SIG-M5 (cell line): ENCODE measurements around the gene TCP11L2.
"Not testable (repeated sequence)": the region's sequence is repeated elsewhere in the genome, so short reads cannot be mapped to it uniquely, and the experiment has no call there.

Experiments
- DNase-seq: peaks from one replicate; lab custom pipeline; 2025; lab: John Stamatoyannopoulos, UW

TCP11L2 gene

DNA sequence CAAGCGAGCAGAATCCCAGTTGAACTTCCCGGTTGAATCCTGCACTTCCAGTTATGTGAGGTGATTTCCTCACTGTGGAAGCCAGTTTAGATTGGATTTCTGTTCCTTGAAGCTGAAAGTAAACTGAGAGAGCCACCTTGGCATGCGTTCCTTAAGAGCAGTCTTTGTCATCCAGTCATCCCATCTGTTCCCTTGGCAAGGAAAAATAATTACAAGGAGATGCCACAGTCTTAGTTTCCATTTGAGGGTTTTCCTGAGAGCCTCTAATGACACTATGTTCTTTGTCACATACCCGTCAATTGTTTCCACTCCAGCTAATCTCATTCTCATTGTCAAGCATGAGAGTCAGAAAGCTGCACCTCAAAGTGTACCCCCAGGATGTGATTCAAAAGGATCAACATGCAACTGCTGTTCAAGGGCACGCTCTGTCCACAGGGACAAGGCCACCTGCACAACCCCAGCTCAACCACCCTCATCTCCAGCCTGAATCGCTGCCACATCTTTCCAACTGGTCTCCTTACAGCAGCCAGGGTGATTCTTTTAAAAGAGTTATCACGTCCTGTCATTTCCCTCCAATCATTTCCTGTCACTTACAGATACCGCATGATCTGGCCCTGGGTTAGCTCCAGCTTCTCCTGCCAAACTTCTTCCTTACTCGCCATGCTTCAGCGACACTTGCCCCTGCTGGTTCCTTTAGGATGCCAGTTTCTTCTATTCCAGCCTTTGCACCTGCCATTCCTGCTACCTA, 18.0 kb upstream of the TCP11L2 start:
- DNase-seq, result no peak

DNA sequence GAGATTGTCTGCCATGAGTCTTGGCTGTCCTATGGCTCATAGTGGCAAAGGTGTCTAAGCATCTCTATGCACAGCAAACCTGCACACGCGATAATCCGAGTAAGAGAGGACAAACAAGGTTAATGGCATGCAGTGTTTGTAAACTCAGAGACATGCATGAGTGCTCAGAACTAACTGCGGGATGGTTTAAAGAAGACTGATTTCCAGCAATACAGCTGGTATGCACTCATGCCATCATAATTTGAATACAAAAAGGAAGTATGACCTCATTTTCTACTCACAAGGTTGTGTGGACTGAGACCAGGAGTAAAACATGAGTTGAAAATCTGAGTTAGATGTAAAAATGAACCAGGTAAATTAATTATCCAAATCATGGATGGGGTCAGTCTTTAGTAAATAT, 16.6 kb upstream of the TCP11L2 start:
- no peak for DNase-seq

DNA sequence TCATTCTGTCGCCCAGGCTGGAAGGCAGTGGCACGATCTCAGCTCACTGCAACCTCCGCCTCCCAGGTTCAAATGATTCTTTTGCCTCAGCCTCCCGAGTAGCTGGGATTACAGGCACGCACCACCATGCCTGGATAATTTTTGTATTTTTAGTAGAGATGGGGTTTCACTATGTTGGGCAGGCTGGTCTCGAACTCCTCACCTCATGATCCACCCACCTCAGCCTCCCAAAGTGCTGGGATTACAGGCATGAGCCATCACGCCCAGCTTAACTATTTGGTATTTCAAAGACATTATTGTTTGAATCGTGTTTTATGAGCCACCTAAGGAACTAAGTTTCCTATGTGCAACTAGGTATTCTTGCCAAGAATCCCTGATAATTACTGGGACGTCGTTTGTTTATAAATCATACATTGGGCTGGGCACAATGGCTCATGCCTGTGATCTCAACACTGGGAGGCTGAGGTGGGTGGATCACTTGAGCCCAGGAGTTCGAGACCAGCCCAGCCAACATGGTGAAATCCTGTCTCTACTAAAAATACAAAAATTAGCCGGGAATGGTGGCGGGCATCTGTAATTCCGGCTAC, 15.9 kb upstream of the TCP11L2 start:
- not testable (repeated sequence) for DNase-seq

DNA sequence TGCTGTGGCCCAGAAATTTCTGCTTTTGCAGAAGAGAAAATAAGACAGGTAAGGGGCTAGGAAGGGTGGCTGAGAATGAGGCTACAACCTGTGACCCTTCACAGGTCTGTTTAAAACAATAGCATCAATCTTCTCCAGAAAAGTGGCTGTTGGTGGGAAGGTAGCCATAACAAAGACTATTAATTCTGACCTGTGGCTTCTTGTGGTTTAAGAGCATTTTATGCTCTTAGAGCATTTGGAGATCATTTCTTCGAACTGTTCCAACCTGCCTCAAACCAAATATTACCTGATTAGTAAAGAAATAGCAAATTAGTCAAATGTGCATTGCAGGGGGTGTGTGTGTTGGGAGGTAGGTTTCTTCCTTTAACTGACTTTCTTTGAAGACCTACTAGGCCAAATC, 15.2 kb upstream of the TCP11L2 start:
- no peak for DNase-seq

DNA sequence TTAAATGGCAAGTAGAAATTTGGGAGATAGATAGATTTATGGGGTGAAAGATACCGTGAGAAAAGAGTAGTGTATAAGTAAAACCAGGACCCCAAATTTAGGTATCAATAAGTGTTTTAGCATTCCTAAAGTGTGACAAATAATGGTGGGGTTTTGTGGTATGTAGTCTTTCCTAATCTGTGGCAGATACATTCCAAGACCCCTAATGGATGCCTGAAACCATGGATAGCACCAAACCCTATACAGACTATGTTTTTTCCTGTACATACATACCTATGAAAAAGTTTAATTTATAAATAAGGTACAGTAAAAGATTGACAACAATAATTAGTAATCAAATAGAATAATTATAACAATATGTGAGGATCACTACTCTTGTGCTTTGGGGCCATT, 14.4 kb upstream of the TCP11L2 start:
- no peak for DNase-seq

DNA sequence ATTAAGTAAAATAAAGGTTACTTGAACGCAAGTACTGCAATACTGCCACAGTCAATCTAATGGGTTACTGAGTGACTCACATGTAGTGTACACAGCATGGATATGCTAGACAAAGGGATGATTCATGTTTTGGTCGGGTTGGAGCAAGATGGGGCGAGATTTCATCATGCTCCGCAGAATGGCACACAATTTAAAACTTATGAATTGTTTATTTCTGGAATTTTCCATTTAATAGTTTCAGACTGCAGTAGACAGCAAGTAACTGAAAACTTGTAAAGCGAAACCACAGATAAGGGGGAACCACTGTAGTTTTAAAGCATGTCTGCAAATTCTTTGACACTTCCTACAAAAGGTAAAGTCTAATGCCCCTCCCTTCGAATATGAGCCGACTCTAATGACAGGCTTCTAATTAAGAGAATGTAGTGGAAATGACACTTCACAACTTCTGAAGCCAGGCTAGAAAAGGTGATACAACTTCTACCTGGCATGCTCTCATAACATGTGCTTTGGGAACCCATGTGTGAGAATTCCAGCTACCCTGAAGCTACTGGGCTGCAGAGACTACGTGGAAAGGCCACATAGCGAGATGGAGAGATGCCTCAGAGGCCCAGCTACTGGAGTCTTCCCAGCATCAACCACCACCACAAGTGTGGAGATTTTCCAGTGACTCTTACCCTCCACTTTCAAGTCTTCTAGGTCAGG, 13.9 kb upstream of the TCP11L2 start:
- DNase-seq, result peak; percentile 78

DNA sequence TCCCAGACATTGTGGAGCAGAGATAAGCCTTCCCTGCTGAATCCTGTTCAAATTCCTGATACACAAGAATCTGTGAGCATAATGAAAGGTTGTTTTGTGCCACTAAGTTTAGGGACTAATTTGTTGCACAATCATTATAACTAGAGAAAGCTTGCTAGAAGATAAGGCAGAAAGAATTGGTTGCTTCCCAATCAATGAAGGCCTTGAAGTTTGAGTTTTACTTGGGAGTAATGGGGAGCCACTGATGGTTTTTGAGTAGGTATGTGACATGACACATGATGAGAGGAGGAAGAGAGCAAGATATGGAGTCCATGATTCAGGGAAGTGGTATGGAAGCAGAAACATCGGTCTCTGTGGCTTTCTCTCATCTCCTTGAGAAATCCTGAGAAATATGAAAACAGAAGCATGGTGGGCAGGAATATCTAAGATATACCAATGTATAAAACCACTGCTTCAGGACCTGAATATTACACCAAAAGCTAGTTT, 13.3 kb upstream of the TCP11L2 start:
- DNase-seq, result no peak

DNA sequence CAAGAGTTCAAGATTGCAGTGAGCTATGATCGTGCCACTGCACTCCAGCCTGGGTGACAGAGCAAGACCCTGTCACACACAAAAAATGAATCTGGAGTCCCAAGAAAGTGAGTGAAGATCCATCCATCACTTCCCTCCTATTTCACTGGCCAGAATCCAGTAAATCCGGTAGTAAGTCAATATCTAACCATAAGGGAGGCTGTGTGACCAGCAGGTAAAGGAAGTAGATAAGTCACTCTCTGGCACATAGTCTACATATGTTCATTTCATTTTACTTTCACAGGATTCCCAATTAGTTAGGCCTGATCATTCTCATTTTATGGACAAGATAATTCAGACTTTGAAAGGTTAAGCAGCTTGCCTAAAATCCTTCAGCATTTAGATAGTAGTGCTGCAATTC, 11.9 kb upstream of the TCP11L2 start:
- no peak for DNase-seq

DNA sequence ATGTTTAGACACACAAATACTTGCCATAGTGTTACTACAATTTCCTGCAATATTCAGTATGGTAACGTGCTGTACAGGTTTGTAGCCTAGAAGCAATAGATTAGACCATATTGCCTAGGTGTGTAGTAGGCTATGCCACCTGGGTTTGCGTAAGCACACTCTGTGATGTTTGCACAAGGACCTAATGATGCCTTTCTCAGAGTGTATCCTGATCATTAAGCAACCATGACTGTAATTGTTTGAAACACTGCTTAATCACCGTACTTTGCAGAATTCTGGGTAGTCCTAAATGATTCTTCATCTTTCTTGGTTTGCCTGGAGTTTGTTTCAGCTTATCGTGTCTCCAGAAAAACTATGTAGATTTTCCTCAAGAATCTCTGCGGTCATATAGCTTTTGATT, 11.2 kb upstream of the TCP11L2 start:
- no peak for DNase-seq

DNA sequence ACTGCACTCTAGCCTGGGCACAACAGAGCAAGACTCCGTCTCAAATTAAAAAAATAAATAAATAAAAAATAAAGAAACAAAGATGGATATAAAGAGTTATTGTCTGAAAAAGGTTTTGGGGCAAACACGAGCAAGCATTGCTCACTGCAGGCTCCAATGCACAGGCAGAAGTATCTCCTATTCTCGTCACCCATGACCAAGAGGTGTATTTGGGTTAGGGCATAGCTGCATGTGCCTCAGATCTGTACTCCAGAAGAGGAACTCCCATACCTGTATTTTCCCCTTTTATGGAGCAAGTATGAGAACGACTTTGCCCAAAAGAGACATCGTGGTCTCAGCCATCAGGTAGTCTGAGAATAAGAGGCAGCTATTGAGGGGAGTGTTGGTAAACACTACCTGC, 10.2 kb upstream of the TCP11L2 start:
- no peak for DNase-seq

DNA sequence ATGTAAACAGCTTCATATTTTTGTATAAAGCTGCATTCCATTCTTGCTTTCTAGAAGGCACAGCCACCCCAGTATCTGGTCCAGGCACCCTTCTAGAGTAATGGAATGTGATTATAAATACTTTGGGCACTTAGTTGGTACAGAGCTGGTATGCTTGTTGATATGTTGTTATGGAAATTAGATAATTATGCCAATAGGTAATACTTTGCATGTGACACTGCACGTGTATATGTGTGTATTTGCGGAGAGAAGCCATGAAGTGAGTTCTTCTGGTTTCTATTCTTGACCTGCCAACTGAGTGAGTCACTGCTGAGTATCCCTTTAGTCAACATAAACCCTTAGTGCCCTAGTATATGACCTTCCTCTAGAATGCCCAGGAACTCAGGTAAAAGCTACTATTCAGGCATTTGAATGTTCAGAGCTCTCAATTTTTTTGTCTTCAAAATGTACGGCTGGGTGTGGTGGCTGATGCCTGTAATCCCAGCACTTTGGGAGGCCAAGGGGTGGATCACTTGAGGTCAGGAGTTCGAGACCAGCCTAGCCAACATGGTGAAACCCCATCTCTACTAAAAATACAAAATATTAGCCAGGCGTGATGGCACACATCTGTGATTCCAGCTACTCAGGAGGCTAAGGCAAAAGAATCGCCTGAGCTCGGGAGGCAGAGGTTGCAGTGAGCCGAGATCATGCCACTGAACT, 6.2 kb upstream of the TCP11L2 start:
- no peak for DNase-seq

DNA sequence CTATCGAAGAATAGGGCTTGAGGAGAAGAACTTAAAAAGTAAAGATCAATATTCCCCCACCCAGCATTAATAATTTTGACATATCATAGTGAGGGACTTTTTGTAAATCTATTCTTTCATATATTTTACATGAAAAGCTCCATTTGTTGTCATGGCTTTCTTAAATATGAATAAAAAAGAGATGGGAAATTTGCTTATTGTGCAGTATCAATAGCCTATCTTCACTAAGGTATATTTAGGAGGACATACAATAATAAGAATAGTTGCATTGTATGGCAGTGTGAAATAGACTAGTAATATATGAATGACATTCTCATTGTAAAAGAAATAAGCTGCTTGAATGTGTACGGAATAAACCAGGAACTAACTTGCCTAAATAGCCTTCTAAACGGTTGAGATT, 5.5 kb upstream of the TCP11L2 start:
- DNase-seq, result no peak

DNA sequence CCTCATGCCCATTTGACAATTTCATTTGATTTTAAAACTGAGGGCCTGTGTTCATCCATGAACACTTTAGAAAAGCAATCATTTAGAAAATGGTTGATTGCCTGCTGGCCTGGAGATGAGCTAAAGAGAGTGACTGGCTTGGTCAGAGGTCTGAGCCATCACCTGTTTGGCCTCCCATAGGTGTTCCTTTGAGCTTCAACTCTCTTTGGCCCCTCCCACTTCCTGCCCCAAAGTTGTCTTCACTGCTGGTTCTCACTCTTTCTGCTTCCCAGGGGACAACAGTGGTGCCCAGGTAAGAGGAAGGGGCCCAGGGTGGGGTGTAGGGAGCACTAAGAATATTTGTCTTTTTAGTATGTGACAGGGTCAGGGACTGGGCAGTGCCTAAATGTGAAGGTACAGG, 4.9 kb upstream of the TCP11L2 start:
- no peak for DNase-seq

DNA sequence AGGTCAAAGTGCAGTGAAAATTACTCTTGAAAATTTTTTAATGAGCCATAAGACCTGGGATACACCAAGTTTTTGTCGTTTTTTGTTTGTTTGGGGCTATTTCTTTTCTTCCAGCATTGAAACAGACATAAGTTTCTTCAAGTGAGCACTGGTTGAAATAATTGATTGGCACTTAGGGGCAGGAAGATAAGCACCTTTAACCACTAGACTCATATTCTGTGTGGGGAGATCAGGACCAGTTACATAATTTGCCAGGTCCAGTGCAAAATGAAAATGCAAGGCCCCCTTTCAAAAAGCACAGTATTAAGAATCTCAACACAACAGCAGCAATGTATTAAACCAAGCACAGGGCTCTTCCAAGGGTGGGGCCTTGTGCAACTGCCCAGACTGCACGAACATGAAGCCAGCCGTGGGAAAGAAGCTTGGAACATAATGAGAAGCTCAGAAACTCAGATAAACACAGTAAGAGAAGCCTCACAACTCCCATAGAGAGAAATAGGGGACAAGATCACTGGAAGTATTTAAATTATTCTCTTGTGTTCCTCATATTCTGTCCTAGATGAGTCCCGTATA, 3.2 kb upstream of the TCP11L2 start:
- DNase-seq, result no peak

DNA sequence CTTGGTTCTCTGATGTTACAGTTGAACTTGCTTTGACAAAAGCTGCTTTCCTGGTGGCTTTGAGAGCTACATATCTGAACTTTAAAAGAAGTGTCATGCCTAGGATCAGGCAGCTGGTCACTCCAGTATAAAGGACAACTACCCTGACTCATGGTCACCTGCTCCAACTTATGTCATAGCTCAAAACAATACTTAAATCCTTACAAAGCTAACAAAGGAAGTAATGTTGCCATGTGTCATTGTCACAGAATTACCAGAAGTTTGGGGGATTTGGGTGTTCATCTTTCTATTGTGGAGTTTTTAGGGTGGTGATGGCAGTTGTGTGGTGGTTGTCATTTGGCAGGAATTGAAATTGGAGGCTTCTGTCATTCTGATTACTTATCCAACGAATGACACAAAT, 1.8 kb upstream of the TCP11L2 start:
- DNase-seq, result no peak

DNA sequence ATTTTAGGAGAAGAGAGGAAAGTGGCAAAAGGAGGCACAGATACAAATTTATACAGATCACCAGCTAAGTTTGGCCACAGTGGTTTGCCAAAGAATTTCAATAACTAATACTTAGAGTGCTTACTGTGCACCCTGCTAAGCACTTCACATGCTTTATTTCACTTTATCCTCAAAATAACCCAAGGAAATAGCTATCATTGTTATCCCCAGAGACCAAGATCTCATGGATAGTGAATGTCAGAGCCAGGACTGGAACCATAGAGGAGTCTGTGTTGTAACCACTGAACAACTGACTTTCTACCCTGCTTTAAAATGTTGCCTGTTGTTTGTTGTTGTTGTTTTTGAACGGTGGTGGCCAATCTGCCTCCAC, 1.3 kb upstream of the TCP11L2 start:
- no peak for DNase-seq

DNA sequence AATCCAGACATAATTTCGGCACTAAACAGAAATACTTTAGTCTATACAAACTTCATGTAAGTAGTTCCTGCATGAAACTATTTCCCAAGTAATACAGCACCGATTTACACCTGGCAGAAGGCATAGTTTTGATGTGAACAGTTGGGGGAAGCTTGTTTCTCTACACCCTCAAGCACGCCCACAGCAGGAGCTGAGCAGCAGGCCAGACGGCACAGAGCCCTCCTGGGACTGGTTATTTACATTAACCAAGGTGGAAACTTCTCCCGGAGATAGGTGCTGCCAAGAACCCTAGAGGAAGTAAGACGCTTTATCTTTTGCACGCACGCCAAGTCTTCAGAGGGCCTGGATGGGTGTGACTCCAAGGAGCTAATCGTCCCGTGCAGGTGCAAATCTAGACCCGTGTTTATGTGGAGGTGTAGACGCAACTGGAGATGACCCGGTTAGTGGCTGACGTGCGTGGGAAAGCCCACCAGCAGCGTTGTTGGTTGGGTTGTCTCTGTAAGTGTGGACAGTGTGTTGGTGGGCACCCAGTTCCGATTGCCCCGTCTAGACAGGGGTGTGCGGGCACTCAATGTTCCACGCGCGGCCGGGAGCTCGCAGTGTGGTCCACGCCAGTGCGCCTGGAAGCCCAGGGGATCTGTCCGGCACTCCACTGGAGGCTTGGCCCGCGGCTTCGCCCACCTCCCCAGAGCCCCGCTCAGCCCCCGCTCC, 767 bp upstream of the TCP11L2 start:
- no peak for DNase-seq

DNA sequence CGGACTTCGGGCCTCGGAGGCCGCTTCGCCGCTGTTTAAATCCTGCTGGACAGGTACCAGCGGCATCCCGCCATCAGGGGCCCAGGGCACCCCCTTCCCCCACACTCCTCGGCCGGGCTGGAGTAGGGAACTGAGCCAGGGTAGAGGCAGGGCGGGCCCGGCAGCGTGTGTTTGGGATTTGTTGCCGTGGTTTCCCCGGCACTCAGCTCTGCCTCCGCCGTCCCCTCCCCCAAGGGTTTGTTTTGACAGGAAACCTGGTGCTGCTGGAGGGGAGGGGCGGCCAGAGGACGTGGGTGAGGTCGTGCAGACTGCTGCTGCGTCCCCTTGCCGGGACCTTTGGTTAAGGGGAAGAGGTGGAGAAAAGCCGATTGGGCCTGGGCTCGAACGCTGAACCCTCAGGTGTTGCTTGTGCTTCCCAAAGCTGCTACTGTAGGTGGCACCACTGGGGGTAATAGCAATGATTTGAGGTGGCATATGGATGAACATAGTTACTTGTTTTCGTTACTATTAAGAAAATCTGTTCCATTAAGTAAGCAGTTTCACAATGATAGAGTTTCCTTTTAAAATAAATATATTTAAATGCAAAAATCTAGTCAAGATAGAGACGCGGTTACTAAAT, 778 bp downstream of the TCP11L2 start:
- no peak for DNase-seq

DNA sequence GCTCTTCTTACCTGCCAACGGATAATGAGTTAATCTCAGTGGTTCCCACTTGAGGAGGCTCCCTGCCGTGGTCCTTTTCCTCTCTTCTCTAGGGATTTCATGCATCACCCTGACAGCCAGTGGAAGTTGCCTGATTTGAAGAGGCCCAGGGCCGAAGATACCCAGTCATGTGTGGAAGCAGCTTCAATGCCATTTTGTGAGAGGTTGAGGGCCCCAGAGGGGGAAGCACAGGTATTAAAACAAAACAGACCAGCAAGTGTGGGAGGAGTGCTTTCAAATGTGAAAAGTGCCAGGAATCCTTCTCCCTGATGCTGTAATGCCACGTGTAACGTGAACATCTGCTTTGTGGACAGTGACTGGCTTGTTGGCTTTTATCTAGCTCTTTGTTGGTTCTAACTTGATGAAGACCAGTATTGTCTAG, 1.5 kb downstream of the TCP11L2 start:
- DNase-seq, result no peak

DNA sequence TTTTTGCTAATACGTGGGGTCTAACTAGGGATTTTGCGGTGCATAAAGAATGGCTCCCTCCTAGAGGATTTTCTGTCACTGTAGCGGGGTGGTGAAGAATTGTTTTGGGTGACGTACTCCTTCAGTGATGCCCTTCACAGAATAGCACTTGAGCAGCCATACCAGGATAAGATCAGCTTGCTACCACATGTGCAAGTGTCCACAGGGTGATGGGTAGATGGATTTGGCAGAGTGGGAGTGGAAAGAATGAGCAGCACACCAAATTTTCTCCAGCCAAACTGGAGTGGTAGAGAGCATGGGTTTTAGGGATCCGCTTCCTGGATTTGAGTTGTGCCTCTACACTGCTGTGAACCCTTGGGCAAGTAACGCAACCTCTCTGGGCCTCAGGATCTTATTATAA, 2.3 kb downstream of the TCP11L2 start:
- DNase-seq, result no peak

DNA sequence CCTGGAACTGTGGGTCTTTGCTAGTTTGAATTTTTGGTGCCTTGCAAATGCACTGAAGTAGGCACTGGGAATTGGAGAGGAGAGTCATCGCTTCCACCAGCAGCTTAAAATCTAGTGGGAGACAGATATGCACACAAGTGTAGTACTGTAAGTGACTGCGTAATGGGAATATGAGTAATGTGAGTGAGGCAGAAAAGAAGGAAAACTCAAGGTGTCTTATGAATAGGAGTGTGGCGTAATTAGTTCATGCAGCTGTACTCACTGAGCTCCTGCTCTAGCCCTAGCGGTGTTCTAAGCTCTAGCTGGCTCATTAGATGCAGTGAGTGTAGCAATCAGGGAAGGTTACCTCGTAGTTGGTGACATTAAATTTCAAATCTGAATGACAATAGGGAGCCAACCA, 2.8 kb downstream of the TCP11L2 start:
- DNase-seq, result no peak
